Measurements from ENCODE around the gene SCN1A.

The SCN1A gene

DNA sequence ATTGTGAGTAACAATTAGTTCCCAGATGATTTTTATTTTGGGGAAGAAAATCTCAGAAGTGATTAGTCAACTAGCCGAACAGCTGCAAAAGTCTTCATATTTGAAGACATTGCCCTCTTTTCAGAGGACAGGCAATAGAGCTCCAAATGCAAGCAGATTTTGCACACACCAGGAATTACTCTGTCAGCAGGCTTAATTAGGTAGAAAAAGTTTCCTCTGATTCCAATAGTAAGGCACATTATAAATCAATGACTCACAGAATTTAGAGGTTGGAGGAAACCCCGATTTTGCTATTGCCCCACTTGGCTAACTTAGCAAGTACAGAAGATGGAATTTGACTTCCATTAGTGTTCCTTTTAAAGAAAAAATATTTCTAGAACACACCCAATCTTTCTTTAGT is 30.7 kb upstream of the SCN1A start:
- DNase-seq (ENCODE audit: low read depth), result no peak
- no peak overlapping the region for H3K4me3 ChIP-seq (ENCODE audit: low read depth, low read length)
- TF ChIP-seq, protein P1, sequence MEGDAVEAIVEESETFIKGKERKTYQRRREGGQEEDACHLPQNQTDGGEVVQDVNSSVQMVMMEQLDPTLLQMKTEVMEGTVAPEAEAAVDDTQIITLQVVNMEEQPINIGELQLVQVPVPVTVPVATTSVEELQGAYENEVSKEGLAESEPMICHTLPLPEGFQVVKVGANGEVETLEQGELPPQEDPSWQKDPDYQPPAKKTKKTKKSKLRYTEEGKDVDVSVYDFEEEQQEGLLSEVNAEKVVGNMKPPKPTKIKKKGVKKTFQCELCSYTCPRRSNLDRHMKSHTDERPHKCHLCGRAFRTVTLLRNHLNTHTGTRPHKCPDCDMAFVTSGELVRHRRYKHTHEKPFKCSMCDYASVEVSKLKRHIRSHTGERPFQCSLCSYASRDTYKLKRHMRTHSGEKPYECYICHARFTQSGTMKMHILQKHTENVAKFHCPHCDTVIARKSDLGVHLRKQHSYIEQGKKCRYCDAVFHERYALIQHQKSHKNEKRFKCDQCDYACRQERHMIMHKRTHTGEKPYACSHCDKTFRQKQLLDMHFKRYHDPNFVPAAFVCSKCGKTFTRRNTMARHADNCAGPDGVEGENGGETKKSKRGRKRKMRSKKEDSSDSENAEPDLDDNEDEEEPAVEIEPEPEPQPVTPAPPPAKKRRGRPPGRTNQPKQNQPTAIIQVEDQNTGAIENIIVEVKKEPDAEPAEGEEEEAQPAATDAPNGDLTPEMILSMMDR (IDR thresholded peaks at IDR 0.05; ENCODE audit: control insufficient read depth, extremely low read depth, insufficient read depth), result no peak

DNA sequence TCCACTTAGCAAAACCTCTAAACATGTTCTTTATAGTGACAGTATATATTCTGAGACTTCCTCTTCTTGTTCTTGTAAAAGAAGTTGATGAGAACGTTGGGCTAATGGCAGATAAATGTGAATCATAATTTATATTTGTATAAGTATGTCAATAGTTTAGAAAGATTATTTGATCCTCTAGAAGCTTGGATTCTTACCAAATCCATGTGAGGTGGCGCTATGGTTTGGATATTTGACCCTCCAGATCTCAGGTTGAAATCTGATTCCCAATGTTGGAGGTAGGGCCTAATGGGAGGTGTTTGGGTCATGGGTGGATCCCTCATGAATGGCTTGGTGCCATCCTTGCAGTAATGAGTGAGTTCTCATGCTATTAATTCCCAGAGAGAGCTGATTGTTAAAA is 29.8 kb upstream of the SCN1A start:
- peak; percentile 93 for DNase-seq (ENCODE audit: low read depth)

DNA sequence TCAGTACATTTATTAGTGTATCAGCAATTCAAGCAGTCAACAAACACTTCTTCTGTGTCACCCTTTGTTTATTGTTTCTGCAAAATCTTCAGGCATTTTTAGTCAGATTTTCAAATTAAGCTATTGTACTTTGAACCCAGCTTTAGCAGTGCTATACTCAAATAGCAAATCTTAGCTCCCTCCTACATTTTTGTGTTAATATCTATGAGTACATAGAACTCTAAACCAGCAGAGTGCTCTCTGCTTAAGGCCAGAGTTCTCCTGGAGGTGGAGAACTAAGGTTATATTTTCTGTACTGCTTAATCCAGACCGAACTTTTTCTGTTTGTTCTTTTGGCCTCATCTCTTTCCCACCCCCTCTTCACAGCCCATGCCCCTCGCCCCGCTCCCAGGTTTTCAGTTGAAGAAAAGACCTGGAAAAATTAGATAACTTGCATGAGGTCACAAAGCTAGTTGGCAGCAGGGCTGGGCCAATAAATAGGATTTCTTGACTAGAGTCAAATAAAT is 29.2 kb upstream of the SCN1A start:
- no peak for DNase-seq (ENCODE audit: low read depth)
- TF ChIP-seq, protein P1 (IDR thresholded peaks at IDR 0.05; ENCODE audit: control insufficient read depth, extremely low read depth, insufficient read depth), result no peak
- H3K4me3 ChIP-seq (ENCODE audit: low read depth, low read length), result no peak overlapping the region

More for the DNA sequence above, 29.8 kb upstream of the SCN1A start:
- TF ChIP-seq, protein P1 (IDR thresholded peaks at IDR 0.05; ENCODE audit: control insufficient read depth, extremely low read depth, insufficient read depth), result no peak
- no peak overlapping the region for H3K4me3 ChIP-seq (ENCODE audit: low read depth, low read length)

DNA sequence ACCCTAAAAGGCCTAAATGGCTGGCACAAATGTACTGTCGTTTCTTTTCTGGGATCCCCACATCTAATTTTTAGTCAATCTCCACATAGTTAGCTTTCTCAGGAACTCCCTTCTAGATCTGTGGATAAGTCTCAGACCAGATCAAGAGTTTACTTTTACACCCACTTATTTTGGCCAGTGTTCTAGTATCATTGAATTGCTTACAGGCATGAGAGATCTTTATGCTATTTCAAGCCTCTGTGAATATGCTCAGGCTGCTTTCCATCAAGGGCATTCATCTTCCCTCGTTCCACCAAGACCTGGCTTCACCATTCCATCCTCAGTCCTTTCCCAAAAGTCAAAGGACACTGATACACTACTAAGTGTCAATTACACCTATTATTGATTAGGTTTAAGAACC is 27.8 kb upstream of the SCN1A start:
- TF ChIP-seq, protein P1 (IDR thresholded peaks at IDR 0.05; ENCODE audit: control insufficient read depth, extremely low read depth, insufficient read depth), result no peak
- no peak overlapping the region for H3K4me3 ChIP-seq (ENCODE audit: low read depth, low read length)
- no peak for DNase-seq (ENCODE audit: low read depth)

DNA sequence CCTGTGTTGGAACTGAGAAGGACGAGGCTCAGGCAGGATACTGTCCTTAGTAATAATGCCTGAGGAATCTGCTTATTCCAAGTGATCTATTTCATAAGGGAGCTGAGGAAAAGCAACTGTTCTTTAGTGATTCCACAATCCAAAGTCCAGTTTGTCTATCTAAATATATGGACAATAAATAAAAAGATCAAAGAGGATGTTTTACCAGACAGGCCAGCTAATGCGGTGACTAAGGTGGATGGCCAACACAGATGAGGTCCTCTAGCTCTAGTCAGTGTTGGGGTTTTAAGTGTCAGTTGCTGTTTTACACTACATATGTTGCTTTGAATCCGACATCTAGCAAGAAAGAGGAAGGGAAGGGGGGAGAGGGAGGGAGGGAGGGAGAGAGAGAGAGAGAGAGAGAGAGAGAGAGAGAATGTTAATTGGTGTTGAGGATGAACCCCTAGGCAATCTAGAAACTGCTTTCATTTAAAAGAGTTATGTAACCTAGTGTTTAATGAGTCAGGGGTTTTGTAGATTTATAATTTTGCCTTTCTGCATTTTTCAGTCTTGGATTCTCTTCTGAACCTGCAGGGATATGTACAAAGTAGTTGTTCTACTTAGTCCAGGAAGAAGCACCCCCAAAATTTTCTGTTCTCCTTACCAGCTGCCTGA is 27.0 kb upstream of the SCN1A start:
- no peak for DNase-seq (ENCODE audit: low read depth)
- TF ChIP-seq, protein P1 (IDR thresholded peaks at IDR 0.05; ENCODE audit: control insufficient read depth, extremely low read depth, insufficient read depth), result no peak
- H3K4me3 ChIP-seq (ENCODE audit: low read depth, low read length), result no peak overlapping the region

DNA sequence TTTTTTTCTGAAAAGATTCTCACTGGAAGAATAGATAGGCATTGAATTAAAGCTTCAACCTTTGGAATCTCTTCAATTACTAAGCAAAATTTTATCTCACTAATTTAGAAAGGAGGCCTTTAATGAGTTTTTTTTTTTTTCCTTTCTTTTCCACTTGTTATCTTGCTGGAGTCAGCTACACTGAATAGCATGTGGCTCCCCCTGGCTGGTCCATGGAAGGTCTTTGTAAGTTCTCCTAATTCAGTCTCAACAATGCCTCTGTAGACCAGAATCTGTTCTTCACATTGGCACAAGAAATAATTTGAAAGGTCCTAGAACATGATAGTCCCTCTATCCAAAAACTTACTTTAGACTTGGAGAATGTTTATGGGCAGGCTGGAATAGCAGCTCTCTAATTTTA is 24.2 kb upstream of the SCN1A start:
- H3K4me3 ChIP-seq (ENCODE audit: low read depth, low read length), result no peak overlapping the region
- DNase-seq (ENCODE audit: low read depth), result no peak
- TF ChIP-seq, protein P1 (IDR thresholded peaks at IDR 0.05; ENCODE audit: control insufficient read depth, extremely low read depth, insufficient read depth), result no peak

Measured in LNCaP clone FGC (cell line).